ENCODE results near the gene RTL10.

Gene RTL10

GRCh38 chr22:19869497-19870152 is 15.0 kb upstream of the RTL10 start:
- no peak for DNase-seq
- in situ Hi-C loops (cut with HindIII; ENCODE audit: low pct_ligation_motif_present, low pct_unique_long_range_greater_than_20kb, low sequenced_read_pairs) = no loop called here

DNA sequence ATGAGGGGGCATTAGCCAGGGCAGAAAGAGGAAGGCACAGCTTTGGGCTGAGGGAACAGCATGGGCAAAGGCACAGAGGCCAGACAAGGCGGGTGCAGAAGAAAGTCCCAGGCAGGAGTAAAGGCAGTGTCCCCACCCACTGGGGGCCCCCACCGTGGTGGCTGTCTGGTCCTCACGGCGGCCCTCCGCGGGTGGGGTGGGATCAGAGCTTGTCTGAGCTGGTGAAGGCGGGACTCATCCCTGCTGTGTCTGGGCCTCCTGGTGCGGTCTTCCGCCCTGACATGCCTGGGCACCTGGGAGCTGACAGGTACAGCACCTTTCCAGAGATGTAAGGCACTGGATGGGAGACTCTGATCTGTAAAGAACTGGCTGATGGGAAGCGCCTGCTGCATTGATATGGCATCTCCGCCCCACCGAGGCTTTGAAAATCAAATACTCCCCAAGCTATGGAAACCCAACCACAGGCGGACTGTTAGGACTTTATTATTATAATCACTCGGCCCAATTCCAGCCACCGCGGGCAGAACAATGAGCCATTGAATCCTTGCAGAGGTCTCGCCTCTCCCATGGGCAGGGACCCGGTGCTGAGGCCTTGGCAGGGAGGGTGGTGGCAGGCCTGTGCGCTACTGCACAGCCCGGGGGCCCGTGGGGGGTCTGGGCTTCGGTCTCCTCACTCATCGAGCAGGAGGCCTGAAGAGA is 14.2 kb upstream of the RTL10 start:
- DNase-seq = no peak
- in situ Hi-C loops (cut with HindIII; ENCODE audit: low pct_ligation_motif_present, low pct_unique_long_range_greater_than_20kb, low sequenced_read_pairs) = no loop called here

DNA sequence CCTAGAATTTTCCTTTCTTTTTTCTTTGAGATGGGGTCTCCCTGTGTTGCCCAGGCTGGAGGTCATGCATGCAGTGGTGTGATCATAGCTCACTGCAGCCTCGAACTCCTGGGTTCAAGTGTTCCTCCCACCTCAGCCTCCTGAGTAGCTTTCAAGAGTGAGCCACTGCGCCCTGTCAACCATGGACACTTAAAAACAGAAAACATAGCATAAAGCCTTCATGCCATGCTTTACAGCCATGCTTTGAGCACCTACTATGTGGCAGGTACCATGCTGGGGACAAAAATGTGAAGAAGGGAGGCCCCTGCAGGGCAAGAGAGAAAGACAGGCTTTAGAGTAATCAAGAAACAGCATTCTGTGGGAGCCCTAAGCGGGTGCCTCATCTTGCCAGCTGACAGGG is 13.7 kb upstream of the RTL10 start:
- in situ Hi-C loops (cut with HindIII; ENCODE audit: low pct_ligation_motif_present, low pct_unique_long_range_greater_than_20kb, low sequenced_read_pairs) = no loop called here
- DNase-seq = no peak

- in situ Hi-C loops (cut with HindIII; ENCODE audit: low pct_ligation_motif_present, low pct_unique_long_range_greater_than_20kb, low sequenced_read_pairs) = no loop called here
- DNase-seq = no peak
Measured at GRCh38 chr22:19867617-19868016, 12.9 kb upstream of the RTL10 start.

GRCh38 chr22:19866665-19867009 is 12.0 kb upstream of the RTL10 start:
- in situ Hi-C loops (cut with HindIII; ENCODE audit: low pct_ligation_motif_present, low pct_unique_long_range_greater_than_20kb, low sequenced_read_pairs) = no loop called here
- no peak for DNase-seq

- in situ Hi-C loops (cut with HindIII; ENCODE audit: low pct_ligation_motif_present, low pct_unique_long_range_greater_than_20kb, low sequenced_read_pairs) = no loop called here
- no peak for DNase-seq
Measured at GRCh38 chr22:19865141-19865829, 10.6 kb upstream of the RTL10 start.

DNA sequence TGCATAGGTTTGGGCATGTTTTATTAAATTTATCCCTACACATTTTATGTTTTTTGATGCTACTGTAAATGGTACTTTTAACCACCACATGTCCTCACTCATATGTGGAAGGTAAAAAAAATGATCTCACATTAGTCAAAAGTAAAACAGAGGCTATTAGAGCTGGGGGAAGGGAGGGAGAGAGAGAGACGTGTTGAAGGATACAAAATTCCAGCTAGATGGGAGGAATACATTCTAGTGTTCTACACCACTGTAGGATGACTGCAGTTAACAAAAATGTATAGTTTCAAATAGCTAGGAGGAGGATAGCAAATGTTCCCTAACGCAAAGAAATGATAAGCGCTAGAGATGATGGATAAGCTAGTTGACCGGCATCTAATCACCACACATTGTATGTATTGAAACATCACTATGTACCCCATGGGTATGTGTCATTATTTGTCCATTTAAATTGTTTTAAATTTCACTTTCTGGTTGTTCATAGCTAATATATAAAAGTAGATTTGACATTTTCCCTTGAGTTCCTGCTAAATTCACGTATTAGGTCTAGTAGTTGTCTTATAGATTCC is 9.9 kb upstream of the RTL10 start:
- no peak for DNase-seq
- in situ Hi-C loops (cut with HindIII; ENCODE audit: low pct_ligation_motif_present, low pct_unique_long_range_greater_than_20kb, low sequenced_read_pairs) = no loop called here

- in situ Hi-C loops (cut with HindIII; ENCODE audit: low pct_ligation_motif_present, low pct_unique_long_range_greater_than_20kb, low sequenced_read_pairs) = no loop called here
- no peak for DNase-seq
Measured at GRCh38 chr22:19863571-19863970, 8.9 kb upstream of the RTL10 start.

- in situ Hi-C loops (cut with HindIII; ENCODE audit: low pct_ligation_motif_present, low pct_unique_long_range_greater_than_20kb, low sequenced_read_pairs) = no loop called here
- DNase-seq = no peak
Measured at GRCh38 chr22:19862619-19863246, 8.1 kb upstream of the RTL10 start.

DNA sequence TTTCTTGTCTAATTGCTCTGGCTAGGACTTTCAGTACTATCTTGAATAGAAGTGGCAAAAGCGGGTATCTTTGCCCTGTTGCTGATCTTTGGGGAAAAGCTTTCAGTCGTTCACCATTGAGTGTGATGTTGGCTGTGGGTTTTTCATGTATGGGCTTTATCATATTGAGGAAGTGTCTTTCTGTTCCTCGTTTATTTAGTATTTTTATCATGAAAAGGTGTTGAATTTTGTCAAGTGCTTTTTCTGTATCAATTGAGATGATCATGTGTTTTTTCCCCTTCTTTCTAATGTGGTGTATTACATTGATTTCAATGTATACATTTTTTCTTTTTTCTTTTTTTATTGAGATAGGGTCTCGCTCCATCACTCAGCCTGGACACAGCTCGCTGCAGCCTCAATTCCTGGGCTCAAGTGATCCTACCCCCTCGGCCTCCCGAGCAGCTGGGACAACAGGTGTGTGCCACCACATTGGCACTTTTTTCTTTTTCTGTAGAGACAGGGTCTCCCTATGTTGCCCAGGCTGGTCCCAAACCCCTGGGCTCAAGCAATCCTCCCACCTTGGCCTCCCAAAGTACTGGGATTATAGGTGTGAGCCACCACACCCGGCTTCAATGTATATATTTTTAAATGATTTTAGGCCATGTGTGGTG is 5.3 kb upstream of the RTL10 start:
- in situ Hi-C loops (cut with HindIII; ENCODE audit: low pct_ligation_motif_present, low pct_unique_long_range_greater_than_20kb, low sequenced_read_pairs) = no loop called here
- no peak for DNase-seq

GRCh38 chr22:19857382-19857781 is 2.7 kb upstream of the RTL10 start:
- no peak for DNase-seq
- in situ Hi-C loops (cut with HindIII; ENCODE audit: low pct_ligation_motif_present, low pct_unique_long_range_greater_than_20kb, low sequenced_read_pairs) = no loop called here

DNA sequence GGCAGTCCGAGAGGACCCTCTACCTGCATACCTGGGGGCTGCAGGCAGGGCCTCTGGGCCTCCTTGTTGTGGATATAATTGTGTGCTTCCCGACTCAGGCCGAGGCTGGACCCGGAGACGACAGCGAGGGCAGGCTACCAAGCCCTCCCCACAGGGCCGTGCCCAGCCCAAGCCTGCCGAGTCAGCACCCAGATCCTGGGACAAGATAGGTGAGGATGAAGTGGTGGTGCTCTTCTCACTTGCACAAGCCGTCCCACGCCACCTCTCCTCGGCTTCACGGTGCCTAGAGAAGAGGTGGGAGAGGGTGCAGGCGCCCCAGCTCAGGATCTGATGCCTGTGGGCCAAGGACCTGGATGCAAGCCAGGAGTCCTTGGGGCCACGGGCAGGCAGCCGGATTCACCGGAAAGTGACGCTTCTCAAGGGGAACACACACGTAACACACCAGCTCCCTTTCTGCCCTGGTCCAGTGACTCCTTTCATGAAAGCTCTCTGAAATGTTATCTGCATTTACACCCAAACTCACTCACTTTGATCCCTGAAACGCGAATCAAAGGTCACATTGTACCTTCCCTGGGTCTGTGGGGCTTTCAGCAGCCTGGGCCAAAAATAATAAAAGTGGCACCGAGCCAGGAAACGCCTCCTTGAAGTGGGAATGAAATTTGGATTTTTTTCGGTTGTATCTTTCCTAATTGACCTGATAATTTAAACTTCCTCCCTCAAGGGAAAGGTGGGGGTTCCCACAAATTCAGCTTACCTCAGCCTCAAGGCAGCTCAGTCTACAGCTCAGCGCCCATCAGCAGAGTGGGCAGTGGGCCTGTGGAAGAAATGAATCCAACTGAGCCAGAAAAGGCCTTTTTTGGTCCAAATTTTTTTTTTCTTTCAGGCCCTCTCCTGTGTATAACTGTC is 1.1 kb upstream of the RTL10 start:
- in situ Hi-C loops (cut with HindIII; ENCODE audit: low pct_ligation_motif_present, low pct_unique_long_range_greater_than_20kb, low sequenced_read_pairs) = no loop called here
- peak; percentile 42 for DNase-seq

- peak; percentile 5 for DNase-seq
- in situ Hi-C loops (cut with HindIII; ENCODE audit: low pct_ligation_motif_present, low pct_unique_long_range_greater_than_20kb, low sequenced_read_pairs) = no loop called here
Measured at GRCh38 chr22:19853879-19854777, 546 bp downstream of the RTL10 start.

DNA sequence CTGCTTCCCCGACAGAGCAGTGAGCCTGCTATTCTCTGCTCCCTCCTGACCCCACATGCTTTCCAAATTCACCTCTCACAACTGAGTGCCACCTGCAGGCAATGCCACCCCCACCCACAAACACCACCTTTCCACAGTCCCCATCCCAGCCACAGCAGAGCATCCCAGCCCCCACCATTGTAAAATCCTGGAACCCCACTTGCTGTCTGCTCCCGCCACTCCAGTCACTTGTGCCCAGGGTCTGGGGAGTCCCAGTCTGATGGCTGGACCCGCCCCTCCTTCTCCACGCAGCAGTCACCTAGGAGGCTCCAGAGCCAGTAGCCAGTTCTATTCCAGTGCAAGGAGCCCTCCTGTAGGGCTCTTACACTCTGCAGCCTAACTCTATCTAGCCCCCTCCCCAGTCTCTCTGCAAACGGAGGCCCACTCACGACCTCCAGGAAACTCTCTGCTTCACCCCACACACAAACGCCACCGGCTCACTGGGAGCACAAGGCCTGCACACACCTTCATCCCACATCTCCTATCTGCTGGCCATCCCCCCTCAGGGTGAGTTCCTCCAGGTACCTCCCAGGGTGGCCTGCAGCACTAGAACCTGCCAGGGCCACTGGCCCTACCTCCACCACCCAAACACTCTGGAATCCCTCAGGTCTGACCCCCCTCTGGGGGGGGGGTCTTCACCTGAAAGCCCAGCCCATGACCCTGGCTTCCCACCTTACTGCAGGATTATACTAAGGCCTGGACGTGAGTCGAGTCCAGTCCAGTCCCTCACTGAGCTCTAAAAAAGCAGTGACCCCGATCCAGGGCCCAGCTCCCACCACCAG is 1.4 kb downstream of the RTL10 start:
- in situ Hi-C loops (cut with HindIII; ENCODE audit: low pct_ligation_motif_present, low pct_unique_long_range_greater_than_20kb, low sequenced_read_pairs) = no loop called here
- DNase-seq = no peak

- no peak for DNase-seq
- in situ Hi-C loops (cut with HindIII; ENCODE audit: low pct_ligation_motif_present, low pct_unique_long_range_greater_than_20kb, low sequenced_read_pairs) = no loop called here
Measured at GRCh38 chr22:19852177-19852781, 2.4 kb downstream of the RTL10 start.
